ENCODE data around the gene DNAJC13.
"Not testable (repeated sequence)": the region's sequence is repeated elsewhere in the genome, so short reads cannot be mapped to it uniquely, and the experiment has no call there.

Gene DNAJC13

DNA sequence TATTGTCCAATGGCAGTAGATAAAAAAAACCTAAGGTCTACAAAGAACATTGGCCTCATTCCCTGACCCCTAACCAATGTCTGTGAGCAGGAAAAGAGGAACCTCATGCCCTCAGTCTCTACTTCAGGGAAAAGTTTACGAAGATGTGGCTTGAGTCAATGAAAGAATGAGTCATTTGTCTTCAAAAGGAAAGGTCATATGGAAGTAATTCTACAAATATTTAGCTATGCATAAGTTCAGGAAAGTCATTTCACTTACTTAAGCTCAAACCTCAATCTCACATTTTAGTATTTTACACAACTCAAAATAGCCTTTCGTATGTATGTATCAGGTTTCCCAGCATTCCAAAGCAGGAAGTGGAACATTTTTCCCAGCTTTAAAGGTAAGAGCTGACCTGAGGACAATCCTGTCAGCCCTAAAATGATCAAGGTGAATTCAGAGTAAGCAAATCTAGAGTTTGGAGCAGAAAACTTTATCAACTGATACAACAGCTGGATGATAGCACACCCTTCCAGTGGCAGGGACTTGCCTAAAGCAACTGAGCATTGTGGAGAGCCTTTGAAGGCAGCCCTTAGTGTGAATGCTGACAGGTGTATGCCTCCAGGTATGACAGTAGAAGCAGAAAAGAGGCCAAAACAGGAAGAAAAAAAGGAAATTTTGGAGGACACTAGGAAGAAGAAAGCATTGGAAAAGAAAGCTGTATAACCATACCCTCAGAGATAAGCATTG, 125.9 kb downstream of the DNAJC13 start:
- peak; percentile 93 for DNase-seq (ENCODE audit: low read depth)

DNA sequence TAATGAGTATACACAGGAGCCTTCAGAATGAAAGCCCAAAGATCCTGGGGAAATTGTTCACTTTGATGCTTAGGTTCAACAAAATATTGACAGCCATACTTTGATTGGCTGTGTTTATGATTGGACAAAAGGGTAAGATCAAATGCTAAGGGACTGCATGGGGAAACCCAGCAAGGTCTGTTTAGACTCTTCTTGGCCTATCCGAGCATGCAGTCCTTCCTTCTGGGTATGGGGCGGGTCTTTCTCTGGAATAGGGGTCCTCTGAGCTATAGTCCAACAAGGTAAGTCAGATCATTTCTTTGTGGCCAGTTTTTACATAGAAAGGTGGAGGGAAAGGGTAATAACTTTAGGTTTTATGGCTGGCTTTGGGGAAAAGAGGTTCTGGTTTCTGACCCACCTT, 126.8 kb downstream of the DNAJC13 start:
- DNase-seq (ENCODE audit: low read depth) = no peak

DNA sequence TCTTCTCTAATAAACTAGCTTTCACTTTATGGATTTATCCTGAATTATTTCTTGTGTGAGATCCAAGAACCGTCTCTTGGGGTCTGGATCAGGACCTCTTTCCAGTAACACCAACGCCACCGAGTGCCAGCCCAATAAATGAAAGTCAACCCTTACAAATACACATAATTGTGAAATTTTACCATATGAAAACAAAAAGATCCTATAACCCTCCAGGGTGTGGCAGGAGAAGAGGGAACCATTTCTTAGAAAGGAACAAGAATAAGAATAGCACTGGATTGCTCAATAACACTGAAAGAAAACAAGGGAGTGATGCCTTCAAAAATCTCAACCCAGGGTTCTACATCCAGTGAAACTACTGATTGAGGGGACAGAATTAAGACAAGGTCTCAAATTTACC, 128.2 kb downstream of the DNAJC13 start:
- peak; percentile 44 for DNase-seq (ENCODE audit: low read depth)

DNA sequence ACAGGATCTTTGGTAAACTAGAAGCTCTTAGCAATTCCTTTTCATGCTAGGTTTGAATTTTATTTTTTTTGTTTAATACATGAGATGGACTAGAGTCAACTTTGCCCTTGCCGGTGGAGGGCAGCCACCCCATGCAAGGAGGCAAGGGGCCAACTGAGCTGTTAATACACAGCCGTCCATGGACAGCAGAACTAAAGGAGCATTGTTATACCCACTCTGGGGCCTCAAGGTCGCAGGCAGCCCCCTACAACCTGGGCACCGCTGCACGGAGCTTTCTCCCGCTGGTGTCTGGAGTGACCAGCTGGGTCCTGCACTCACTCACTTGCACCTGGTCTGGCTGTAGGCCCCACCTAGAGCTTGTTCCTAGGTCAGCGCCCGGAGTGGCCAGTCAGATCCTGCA, 131.9 kb downstream of the DNAJC13 start:
- DNase-seq (ENCODE audit: low read depth) = no peak

DNA sequence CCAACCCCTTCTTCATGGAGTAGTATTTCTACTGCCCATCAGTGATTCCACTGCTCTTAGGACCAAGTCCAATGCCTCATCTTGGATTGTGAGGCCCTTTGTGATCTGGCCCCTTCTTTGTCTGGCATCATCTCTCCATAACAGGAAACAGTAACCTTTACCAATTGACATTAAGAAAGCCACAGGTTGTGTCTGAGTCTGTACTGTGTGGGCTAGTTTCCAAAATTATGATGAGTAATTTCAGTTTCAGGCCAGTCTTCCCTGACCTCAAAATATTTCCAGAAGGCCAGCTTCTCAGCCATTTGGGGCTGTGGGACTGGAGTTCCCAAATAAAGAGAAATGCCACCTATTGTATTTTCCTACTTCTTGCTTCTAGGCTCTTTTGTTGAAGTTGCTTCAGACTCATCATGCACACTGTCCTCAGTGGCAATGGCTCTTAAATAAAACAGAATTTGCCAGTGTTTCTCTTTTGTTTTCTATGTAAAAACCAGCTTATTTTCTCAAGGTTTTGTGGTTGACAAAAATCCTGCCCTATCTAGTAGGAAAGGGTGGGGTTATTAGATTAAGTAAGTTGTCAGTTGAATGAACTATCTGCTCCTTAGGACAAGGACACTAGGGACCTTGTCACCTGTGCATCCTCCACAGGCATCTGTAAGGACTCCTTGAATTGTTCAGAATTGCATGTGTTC, 132.7 kb downstream of the DNAJC13 start:
- DNase-seq (ENCODE audit: low read depth) = peak; percentile 72

DNA sequence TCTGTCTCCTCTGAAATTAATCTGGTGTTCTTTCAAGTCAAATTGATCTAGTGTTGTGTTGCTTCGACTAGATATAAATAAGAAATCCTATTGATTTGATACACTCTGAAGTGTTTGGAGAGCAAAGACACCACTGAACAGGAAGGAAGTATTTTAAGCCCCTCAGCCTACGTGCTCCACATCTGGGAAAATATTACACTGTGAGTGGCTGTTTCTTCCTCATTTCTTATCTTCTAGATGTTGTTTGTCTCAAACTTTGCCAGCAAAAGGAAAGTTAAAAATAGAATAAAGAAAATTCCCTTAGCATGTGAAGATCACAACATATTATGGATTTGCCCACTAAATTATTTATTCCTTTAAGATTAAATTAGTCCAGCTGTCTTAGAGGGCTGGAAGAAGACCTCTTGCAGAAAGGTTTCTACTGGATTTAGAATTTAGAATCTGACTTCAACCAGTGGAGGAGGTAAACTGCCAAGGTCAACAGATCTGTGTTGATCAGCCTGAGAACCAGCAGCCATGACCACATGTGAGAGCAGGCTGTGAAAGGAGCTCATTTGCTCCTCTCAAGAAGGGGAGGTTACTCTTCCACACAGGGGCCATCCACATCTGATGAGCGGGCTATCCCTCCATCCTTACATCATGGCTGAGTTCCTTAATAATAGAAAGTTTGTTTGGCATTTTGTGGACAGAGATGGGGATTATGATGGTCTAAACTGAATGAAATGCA, 133.4 kb downstream of the DNAJC13 start:
- DNase-seq (ENCODE audit: low read depth) = peak; percentile 31

DNA sequence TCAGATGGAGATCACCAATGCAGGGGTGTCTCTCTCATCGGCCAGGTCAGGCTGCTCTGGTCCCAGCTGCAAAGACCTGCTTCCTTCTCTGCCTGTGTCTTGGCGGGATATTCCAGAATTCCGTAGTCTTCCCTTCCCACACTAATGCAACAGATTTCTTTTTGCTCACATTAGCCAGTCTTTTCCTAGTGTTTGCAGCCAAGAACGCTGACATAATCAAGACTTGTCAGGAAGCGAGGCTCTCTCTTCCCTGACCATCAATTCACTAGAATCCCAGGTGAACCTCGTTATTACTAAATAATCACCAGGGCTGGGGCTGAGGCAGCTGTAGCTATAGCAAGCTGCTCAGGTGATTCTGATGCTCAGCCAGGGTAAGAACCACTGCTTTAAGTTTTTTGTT, 136.5 kb downstream of the DNAJC13 start:
- no peak for DNase-seq (ENCODE audit: low read depth)

DNA sequence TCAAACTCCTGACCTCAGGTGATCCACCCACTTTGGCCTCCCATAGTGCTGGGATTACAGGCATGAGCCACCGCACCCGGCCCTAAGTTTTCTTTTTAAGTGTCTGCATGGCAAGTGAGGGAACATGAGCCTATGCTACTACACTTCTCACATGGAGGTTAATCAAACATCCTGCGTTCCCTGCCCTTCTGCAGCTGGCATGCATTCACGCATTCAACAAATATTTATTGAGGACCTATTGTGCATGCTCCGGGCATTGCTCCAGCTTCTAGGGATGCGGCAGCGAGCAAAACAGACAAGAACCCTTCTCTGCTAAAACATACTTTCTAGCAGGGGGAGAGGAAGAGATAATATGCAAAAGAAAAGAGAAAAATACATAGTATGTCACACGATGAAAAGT, 137.1 kb downstream of the DNAJC13 start:
- DNase-seq (ENCODE audit: low read depth) = no peak

DNA sequence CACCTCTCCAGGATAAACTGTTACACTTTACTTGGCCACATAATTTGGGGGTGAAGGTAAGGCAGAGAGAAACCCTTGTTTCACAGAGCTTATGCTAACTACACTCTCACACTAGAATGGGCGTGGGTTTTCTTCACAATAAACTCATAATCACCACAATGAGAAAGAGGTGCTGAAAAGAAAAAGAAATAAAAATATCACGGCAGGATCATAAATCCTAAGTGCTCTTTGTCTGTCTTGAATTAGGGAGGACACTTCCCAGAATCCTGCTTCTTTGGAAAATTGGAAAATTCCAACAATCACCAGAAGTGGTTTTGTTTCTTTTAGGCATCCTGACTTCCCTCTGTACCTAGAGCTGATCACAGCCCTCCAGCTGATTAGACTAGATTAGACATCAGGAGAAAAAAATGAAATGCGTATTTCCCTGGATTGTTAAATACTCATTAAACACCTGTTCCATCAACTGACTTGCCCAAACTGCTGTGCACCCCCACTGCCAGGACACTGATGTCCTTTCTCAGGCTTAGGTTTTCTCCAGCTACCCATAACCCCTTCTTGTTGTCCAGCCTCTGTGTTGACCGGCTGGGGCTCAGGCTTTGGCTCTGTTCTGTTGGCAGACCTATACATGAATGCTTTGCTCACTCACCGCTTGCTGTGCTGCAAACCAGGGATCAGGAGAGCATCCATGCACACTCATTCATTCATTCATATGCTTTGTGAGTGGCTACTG, 138.2 kb downstream of the DNAJC13 start:
- no peak for DNase-seq (ENCODE audit: low read depth)

DNA sequence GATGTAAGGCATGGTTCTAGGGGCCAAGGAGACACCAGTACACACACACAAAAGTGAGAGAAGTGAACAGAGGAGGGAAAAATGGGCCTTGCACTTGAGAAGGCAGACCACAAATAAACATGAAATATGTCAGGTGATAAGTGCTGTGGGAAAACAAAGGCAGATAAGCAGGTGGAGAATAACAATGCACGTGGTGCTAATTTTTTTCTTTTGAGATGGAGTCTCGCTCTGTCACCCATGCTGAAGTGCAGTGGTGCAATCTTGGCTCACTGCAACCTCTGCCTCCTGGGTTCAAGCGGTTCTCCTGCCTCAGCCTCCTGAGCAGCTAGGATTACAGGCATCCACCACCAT, 138.7 kb downstream of the DNAJC13 start:
- DNase-seq (ENCODE audit: low read depth) = not testable (repeated sequence)

DNA sequence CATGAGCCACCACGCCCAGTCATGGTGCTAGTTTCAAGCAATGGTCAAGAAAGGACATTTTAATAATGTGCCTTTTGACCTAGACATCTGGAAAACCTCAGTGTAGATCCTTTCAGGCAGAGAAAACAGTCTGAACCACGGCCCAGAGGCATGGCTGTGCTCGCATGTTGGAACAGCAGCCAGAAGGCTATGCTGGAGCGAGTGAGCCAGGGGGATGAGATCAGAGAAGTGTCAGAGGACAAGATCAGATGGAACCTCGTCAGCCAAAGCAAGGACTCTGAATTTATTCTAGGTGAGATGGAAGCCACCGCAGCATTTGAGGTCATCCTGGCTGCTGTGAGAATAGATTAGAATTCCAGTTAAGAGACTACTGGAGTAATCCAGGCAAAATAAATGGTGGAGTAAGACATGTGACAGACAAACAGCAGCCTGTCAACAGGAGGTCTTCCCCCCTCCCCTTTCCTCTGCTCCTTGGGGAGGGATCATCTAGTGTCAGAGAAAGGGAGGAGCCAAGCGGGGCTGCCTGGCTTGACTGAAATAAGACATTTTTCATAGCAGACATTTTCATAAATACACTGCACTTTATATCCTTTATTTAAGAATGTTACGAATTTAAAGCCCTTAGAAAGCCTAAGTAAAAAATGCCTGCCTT, 139.3 kb downstream of the DNAJC13 start:
- no peak for DNase-seq (ENCODE audit: low read depth)

DNA sequence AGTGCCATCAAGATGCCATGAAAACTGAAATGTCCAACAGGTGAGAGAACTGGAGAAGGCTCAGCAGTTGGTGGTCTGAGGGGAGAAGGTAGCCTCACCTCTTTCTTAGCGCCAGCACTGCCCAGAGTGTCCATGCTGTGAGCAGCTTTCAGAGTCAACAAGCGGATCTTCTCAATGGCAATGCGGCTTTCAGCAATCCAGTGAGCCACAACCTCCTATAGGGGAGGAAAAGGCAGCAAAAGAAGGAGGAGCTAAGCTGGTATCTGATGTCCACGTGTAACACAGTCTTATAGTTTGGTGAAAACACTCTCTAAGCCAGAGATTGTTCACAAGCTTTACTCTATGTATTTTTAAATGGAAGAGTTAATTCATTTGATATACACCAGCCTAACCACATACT, 143.7 kb downstream of the DNAJC13 start:
- DNase-seq (ENCODE audit: low read depth) = no peak

DNA sequence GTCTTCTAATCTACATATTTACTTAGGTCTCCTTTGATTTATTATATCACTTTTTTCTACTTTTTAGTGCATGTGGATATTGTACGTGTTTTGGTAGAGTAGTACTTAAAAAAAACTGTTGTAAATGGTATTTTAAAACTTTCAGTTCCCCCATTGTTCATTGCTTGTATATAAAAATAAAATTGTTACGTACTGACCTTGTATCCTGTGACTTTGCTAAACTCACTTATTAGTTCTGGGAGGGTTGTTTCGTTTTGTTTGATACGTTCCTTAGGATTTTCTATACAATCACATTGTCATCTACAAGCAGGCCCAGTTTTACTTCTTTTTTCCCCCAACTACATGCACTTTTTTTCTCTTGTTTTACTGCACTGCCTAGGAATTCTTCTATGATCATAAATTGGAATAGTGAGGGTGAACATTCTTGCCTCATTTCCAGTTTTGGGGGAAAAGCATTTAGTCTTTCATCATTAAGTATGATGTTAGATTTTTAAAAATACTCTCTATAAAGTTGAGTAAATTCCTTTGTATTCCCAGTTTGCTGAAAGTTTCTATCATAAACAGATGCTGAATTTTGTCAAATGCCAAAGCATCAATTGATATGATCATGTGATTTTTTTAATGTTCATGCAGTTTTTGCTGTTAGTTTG, 146.2 kb downstream of the DNAJC13 start:
- no peak for DNase-seq (ENCODE audit: low read depth)

DNA sequence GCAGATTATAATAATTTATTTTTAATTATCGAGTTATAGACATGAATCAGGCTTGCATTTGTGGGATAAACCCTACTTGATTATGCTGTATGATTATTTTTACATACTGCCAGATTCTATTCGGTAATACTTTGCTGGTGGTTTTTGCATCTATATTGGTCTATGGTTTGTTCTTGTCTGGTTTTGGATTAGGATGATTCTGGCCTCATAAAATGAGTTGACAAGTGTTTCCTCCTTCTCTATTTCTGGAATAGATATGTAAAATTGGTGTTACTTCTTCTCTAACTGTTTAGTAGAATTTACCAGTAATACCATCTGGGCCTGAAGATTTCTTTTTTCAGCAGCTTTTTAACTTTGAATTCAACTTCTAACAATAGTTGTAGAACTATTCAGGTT, 146.8 kb downstream of the DNAJC13 start:
- no peak for DNase-seq (ENCODE audit: low read depth)

DNA sequence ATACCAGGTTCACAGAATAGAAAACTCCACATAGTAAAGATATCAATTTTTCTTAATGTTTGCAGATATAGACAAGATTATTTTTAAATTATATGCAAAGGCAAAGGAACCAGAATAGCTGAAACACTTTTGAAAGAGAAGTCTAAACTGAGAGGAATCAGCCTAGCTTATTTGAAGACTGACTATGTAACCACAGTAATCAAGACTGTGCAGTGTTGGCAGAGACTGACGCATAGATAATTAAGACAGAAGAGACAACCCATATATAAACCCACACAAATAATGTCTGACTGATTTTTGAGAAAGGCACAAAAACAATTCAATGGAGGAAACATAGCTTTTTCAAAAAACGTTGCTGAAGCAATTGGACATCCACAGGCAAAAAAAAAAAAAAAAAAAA, 151.1 kb downstream of the DNAJC13 start:
- no peak for DNase-seq (ENCODE audit: low read depth)

DNA sequence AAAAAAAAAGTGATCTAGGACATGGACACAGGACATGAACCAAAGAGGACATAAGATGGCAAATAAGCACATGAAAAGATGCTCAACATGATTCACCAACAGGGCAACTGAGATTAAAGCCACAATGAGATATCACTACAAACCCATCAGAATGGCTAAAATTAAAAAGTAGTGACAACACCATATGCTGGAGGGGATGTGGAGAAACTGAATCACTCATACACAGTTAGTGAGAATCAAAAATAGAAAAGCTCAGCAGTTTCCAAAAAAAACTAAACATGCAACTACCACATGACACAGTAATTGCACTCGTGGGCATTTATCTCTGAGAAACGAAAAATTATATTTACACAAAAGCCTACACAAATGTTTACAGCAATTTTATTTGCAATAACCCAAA, 151.9 kb downstream of the DNAJC13 start:
- DNase-seq (ENCODE audit: low read depth) = peak; percentile 81

DNA sequence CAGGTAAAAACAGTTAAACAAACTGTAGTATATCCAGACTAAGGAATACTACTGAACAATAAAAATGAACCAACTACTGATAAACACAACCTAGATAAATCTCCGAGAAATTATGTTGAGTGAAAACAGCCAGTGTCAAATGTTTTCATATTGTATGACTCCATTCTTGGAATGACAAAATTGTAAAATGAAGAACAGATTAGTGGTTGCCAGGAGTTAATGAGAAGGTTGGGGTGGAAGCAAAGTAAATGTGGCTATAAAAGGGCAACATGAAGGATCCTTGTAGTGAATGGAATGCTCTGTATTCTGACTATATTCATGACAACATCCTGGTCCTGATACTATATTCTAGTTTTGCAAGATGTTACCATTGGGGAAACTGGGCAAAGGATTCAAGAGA, 152.3 kb downstream of the DNAJC13 start:
- DNase-seq (ENCODE audit: low read depth) = no peak

DNA sequence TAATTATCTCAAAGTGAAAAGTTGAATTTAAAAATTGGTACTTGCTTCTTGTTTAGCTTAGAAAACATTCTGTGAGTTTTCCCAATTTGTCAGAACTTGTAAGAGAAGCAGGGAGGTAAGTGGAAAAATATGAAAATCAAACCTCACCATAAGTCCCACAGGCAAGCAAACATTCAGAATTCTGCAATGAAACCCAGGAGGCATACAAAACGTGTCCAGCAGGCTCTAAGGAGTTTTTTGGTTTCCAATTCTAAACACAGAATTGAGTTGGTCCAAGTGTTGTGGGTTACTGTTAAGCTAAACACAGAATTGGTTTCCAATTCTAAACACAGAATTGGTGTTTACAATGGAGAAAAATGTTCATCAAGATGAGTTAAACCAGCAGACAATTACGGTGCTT, 152.7 kb downstream of the DNAJC13 start:
- no peak for DNase-seq (ENCODE audit: low read depth)

DNA sequence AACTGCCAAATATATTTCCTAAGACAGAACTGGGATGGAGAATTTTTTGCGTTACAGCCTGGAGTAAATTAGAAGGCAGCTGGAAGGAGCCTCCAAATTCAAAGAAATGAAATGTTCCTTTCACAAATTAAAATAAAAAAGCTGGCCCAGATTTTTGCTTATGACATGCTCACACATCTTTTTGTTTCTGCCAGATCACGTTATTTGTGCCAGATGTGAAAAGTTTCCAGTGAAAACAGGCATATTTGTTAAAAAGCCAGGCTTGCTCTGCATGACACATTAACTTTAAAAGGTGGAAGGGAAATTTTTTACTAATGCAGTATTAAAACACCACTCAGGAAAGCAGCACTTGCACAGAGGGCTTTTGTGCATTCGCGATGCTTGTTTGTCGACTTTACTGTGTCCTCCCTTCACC, 156.5 kb downstream of the DNAJC13 start:
- DNase-seq (ENCODE audit: low read depth) = no peak

DNA sequence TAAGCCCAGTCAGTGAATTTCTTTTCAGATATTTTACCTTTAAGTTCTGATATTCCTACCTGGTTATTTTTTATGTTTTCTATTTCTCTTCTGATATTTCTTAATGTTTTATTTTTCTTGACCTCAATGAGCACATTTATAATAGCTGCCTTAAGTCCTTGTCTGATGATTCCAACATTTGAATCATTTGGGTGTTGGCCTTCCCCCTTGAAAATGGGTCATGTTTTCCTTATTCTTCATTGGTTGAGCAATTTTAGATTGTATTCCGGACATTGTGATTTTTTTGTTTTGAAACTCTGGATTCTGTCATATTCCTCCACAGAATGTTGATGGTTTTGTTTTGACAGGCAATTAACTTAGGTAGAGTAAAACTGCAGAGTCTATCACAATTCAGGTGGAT, 170.1 kb downstream of the DNAJC13 start:
- no peak for DNase-seq (ENCODE audit: low read depth)
